SH-SY5Y (cell line): ENCODE results near the gene WFIKKN1.

Experiments used
- GATA2 ChIP-seq: IDR thresholded peaks from 2 replicates; pipeline ENCODE4 v1.6.1; 2011; ENCODE audit warnings: mild to moderate bottlenecking, low read depth, low read length
- GATA3 ChIP-seq: IDR thresholded peaks from 2 replicates; pipeline ENCODE4 v1.6.1; 2011; ENCODE audit warnings: low read depth, mild to moderate bottlenecking, low read length, moderate library complexity

DNA sequence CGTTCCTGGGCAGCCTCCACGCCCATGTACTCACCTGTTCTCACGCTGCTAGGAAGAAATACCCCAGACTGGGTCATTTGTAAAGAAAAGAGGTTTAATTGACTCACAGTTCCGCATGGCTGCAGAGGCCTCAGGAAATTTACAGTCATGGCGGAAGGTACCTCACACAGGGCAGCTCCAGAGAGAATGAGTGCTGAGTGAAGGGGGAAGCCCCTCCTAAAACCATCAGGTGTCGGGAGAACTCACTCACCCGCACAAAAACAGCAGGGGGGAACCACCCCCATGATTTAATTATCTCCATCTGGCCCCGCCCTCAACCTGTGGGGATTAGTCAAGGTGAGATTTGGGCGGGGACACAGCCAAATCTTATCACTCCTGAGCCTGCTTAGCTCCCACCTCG, 22.8 kb upstream of the WFIKKN1 start:
- TF ChIP-seq GATA2, result no peak
- no peak for TF ChIP-seq GATA3
